Measurements from ENCODE around the gene KAZN.

Gene KAZN

DNA sequence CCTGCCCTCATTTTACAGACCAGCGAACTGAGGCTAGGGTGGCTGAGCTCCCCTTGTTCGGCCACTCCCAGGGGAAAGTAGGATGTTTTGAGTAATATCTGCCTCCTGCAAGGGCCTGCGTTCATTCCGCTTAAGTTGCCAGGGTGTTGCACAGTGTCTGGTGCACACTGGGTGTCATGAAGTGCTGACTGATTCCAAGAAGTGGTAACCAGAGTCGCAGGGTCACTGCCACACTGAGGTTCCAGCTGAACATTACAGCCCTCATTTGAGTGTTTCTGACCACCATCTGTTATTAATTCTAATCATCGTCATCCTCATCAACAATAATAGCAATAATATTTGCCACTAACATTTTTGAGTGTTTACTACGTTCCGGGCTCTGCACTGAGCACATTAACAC lies 250.6 kb downstream of the KAZN start:
- no peaks in the 10 kb centered on the region for H3K36me3 ChIP-seq (ENCODE audit: control insufficient read depth in 1 of 2, insufficient read depth in 2 of 2, low read length in 2 of 2)
- H3K9ac ChIP-seq (ENCODE audit: low read depth in 1 of 2, low read length in 2 of 2): no peak overlapping the region
- H3K27ac ChIP-seq (ENCODE audit: low read depth, low read length): no peak overlapping the region
- H3K9me3 ChIP-seq (ENCODE audit: control insufficient read depth in 1 of 2, low read length in 2 of 2): no peaks in the 10 kb centered on the region
- H3K4me3 ChIP-seq (ENCODE audit: low read depth in 1 of 2, low read length in 2 of 2): no peak overlapping the region
- no peaks in the 10 kb centered on the region for H3K27me3 ChIP-seq (ENCODE audit: control insufficient read depth in 1 of 2, insufficient read depth in 2 of 2, low read length in 2 of 2)
- no peaks in the 10 kb centered on the region for H3K4me1 ChIP-seq (ENCODE audit: control insufficient read depth in 1 of 2, insufficient read depth in 2 of 2, low read length in 2 of 2)

- Histone ChIP-seq H3K36me3 (ENCODE audit: control insufficient read depth in 1 of 2, insufficient read depth in 2 of 2, low read length in 2 of 2) (no peaks in the 10 kb centered on the region), H3K27me3 (ENCODE audit: control insufficient read depth in 1 of 2, insufficient read depth in 2 of 2, low read length in 2 of 2) (no peaks in the 10 kb centered on the region), H3K9me3 (ENCODE audit: control insufficient read depth in 1 of 2, low read length in 2 of 2) (no peaks in the 10 kb centered on the region), H3K4me3 (ENCODE audit: low read depth in 1 of 2, low read length in 2 of 2) (no peak overlapping the region), H3K4me1 (ENCODE audit: control insufficient read depth in 1 of 2, insufficient read depth in 2 of 2, low read length in 2 of 2) (no peaks in the 10 kb centered on the region), H3K9ac (ENCODE audit: low read depth in 1 of 2, low read length in 2 of 2) (no peak overlapping the region), H3K27ac (ENCODE audit: low read depth, low read length) (no peak overlapping the region)
These were observed 252.1 kb downstream of the KAZN start for GRCh38 chr1:14850563-14850962.

DNA sequence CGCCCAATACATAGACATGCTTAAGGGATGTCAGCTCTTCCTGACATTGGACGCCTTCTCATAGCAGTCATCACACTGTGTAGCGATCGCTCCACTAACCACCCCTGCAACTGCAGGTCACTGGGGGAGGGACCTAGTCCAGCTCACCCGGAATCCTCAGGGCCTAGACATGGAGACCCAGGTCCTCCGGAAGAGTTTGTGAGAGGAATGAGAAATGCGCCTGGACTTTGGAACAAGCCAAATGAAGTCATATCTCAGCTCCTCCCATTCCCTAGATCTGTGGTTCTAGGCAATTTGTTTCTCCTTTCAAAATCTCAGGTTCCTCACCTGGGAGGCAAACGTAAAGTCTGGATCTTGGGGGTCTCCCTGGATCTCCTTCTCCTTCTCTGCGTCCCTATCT lies 253.3 kb downstream of the KAZN start:
- Histone ChIP-seq H3K9ac (ENCODE audit: low read depth in 1 of 2, low read length in 2 of 2) (no peak overlapping the region), H3K36me3 (ENCODE audit: control insufficient read depth in 1 of 2, insufficient read depth in 2 of 2, low read length in 2 of 2) (no peaks in the 10 kb centered on the region), H3K27ac (ENCODE audit: low read depth, low read length) (no peak overlapping the region), H3K4me3 (ENCODE audit: low read depth in 1 of 2, low read length in 2 of 2) (no peak overlapping the region), H3K27me3 (ENCODE audit: control insufficient read depth in 1 of 2, insufficient read depth in 2 of 2, low read length in 2 of 2) (no peaks in the 10 kb centered on the region), H3K9me3 (ENCODE audit: control insufficient read depth in 1 of 2, low read length in 2 of 2) (no peaks in the 10 kb centered on the region), H3K4me1 (ENCODE audit: control insufficient read depth in 1 of 2, insufficient read depth in 2 of 2, low read length in 2 of 2) (no peaks in the 10 kb centered on the region)

GRCh38 chr1:14852291-14852690 lies 253.8 kb downstream of the KAZN start:
- no peak overlapping the region for H3K27ac ChIP-seq (ENCODE audit: low read depth, low read length)
- no peaks in the 10 kb centered on the region for H3K9me3 ChIP-seq (ENCODE audit: control insufficient read depth in 1 of 2, low read length in 2 of 2)
- no peak overlapping the region for H3K9ac ChIP-seq (ENCODE audit: low read depth in 1 of 2, low read length in 2 of 2)
- no peak overlapping the region for H3K4me3 ChIP-seq (ENCODE audit: low read depth in 1 of 2, low read length in 2 of 2)
- no peaks in the 10 kb centered on the region for H3K4me1 ChIP-seq (ENCODE audit: control insufficient read depth in 1 of 2, insufficient read depth in 2 of 2, low read length in 2 of 2)
- no peaks in the 10 kb centered on the region for H3K36me3 ChIP-seq (ENCODE audit: control insufficient read depth in 1 of 2, insufficient read depth in 2 of 2, low read length in 2 of 2)
- no peaks in the 10 kb centered on the region for H3K27me3 ChIP-seq (ENCODE audit: control insufficient read depth in 1 of 2, insufficient read depth in 2 of 2, low read length in 2 of 2)

GRCh38 chr1:14853518-14853917 lies 255.0 kb downstream of the KAZN start:
- Histone ChIP-seq H3K9ac (ENCODE audit: low read depth in 1 of 2, low read length in 2 of 2) (no peak overlapping the region), H3K36me3 (ENCODE audit: control insufficient read depth in 1 of 2, insufficient read depth in 2 of 2, low read length in 2 of 2) (no peaks in the 10 kb centered on the region), H3K4me3 (ENCODE audit: low read depth in 1 of 2, low read length in 2 of 2) (no peak overlapping the region), H3K9me3 (ENCODE audit: control insufficient read depth in 1 of 2, low read length in 2 of 2) (no peaks in the 10 kb centered on the region), H3K27ac (ENCODE audit: low read depth, low read length) (no peak overlapping the region), H3K27me3 (ENCODE audit: control insufficient read depth in 1 of 2, insufficient read depth in 2 of 2, low read length in 2 of 2) (no peaks in the 10 kb centered on the region), H3K4me1 (ENCODE audit: control insufficient read depth in 1 of 2, insufficient read depth in 2 of 2, low read length in 2 of 2) (no peaks in the 10 kb centered on the region)

DNA sequence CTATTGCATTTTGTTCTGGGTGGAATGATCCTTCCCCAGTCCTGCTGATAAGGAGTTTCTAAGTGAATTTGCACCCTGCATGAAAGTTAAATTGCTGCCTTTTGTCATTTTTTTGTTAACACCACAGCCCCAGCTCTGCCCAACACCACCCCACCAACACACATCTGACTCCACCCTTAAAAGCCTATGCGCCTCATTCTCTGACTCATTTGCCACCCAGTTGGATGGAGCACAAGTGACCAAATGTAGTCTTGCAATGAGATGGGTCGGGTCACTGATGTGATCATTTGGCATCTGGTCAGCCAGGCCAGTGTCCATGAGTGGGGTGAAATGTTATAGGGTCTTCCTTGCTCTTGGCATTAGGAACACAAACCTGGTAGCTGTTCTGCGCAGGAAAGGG lies 256.8 kb downstream of the KAZN start:
- Histone ChIP-seq H3K27me3 (ENCODE audit: control insufficient read depth in 1 of 2, insufficient read depth in 2 of 2, low read length in 2 of 2) (no peaks in the 10 kb centered on the region), H3K27ac (ENCODE audit: low read depth, low read length) (no peak overlapping the region), H3K9me3 (ENCODE audit: control insufficient read depth in 1 of 2, low read length in 2 of 2) (no peaks in the 10 kb centered on the region), H3K9ac (ENCODE audit: low read depth in 1 of 2, low read length in 2 of 2) (no peak overlapping the region), H3K4me1 (ENCODE audit: control insufficient read depth in 1 of 2, insufficient read depth in 2 of 2, low read length in 2 of 2) (no peaks in the 10 kb centered on the region), H3K36me3 (ENCODE audit: control insufficient read depth in 1 of 2, insufficient read depth in 2 of 2, low read length in 2 of 2) (no peaks in the 10 kb centered on the region), H3K4me3 (ENCODE audit: low read depth in 1 of 2, low read length in 2 of 2) (no peak overlapping the region)

DNA sequence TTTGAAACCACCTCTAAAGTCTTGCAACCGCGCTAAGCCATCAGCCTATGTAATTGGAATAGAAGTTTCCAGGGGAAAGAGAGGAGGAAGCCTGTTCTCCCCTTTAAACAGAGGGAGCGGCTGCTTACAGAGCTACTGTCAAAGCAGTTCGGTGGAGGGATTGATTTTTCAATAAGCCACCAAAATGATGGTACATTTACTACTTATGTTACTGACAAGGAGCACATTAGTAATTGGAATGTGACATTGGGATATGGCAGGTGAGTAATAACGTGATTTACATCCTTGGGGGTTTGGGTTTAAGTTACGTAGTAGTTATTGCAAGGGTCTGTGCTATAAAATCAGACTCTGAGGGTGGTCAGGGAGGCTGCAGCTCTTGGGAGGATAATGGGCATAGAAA lies 257.3 kb downstream of the KAZN start:
- no peak overlapping the region for H3K9ac ChIP-seq (ENCODE audit: low read depth in 1 of 2, low read length in 2 of 2)
- H3K4me3 ChIP-seq (ENCODE audit: low read depth in 1 of 2, low read length in 2 of 2): no peak overlapping the region
- no peaks in the 10 kb centered on the region for H3K4me1 ChIP-seq (ENCODE audit: control insufficient read depth in 1 of 2, insufficient read depth in 2 of 2, low read length in 2 of 2)
- no peaks in the 10 kb centered on the region for H3K9me3 ChIP-seq (ENCODE audit: control insufficient read depth in 1 of 2, low read length in 2 of 2)
- H3K27me3 ChIP-seq (ENCODE audit: control insufficient read depth in 1 of 2, insufficient read depth in 2 of 2, low read length in 2 of 2): no peaks in the 10 kb centered on the region
- no peaks in the 10 kb centered on the region for H3K36me3 ChIP-seq (ENCODE audit: control insufficient read depth in 1 of 2, insufficient read depth in 2 of 2, low read length in 2 of 2)
- H3K27ac ChIP-seq (ENCODE audit: low read depth, low read length): no peak overlapping the region

DNA sequence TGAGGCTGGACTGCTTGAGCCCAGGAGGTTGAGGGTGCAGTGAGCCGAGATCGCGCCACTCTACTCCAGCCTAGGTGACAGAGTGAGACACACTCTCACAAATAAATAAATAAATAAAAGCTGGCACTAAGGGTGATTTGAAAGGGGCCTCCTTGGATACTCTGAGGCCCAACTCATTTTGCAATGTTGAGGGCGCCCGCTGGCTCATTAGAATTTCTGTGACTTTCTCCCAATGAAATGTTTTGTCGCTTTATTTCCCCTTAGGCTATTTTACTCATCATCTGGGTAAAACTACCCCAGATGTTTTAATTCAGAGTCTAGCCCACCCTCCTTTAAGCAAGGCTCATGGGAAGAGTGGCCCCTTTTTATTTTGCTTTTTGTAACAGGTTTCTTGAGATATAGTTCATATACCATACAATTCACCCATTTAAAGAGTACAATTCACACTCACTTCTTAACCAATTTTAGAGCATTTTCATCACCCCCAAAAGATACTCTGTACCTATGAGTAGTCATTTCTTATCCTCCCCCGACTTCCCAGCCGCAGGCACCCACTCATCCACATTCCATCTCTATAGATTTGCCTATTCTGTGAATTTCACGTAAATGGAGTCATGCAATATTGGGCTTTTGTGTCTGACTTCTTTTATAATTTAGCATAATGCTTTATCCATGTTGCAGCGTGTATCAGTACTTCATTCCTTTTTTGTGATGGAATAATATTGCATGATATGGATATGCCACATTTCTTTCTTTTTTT lies 259.1 kb downstream of the KAZN start:
- H3K9ac ChIP-seq (ENCODE audit: low read depth in 1 of 2, low read length in 2 of 2): no peak overlapping the region
- no peak overlapping the region for H3K4me3 ChIP-seq (ENCODE audit: low read depth in 1 of 2, low read length in 2 of 2)
- H3K27ac ChIP-seq (ENCODE audit: low read depth, low read length): no peak overlapping the region
- no peaks in the 10 kb centered on the region for H3K9me3 ChIP-seq (ENCODE audit: control insufficient read depth in 1 of 2, low read length in 2 of 2)
- H3K27me3 ChIP-seq (ENCODE audit: control insufficient read depth in 1 of 2, insufficient read depth in 2 of 2, low read length in 2 of 2): no peaks in the 10 kb centered on the region
- H3K4me1 ChIP-seq (ENCODE audit: control insufficient read depth in 1 of 2, insufficient read depth in 2 of 2, low read length in 2 of 2): no peaks in the 10 kb centered on the region
- H3K36me3 ChIP-seq (ENCODE audit: control insufficient read depth in 1 of 2, insufficient read depth in 2 of 2, low read length in 2 of 2): no peaks in the 10 kb centered on the region

GRCh38 chr1:14862114-14862771 lies 263.8 kb downstream of the KAZN start:
- Histone ChIP-seq H3K9me3 (ENCODE audit: control insufficient read depth in 1 of 2, low read length in 2 of 2) (no peaks in the 10 kb centered on the region), H3K4me1 (ENCODE audit: control insufficient read depth in 1 of 2, insufficient read depth in 2 of 2, low read length in 2 of 2) (no peaks in the 10 kb centered on the region), H3K27me3 (ENCODE audit: control insufficient read depth in 1 of 2, insufficient read depth in 2 of 2, low read length in 2 of 2) (no peaks in the 10 kb centered on the region), H3K36me3 (ENCODE audit: control insufficient read depth in 1 of 2, insufficient read depth in 2 of 2, low read length in 2 of 2) (no peaks in the 10 kb centered on the region), H3K9ac (ENCODE audit: low read depth in 1 of 2, low read length in 2 of 2) (no peak overlapping the region), H3K4me3 (ENCODE audit: low read depth in 1 of 2, low read length in 2 of 2) (no peak overlapping the region), H3K27ac (ENCODE audit: low read depth, low read length) (no peak overlapping the region)

DNA sequence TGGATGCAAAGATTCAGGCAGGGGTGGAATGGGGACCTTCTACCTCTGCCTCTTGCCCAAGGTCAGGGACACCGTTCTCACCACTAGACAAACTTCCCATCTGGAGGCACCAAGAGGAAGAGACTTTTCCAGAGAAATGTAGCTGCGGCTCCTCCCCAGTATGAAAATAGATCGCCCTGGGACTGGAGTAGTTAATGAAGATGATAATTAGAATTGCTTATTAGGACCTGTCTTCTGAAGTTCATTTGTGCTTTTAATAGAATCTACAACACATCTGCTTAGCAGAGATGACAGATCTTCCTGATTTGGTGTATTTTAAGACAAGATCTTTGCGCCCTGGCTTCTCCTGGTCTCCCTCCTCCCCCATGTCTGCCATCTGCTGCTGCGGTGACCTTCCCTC lies 266.6 kb downstream of the KAZN start:
- Histone ChIP-seq H3K27ac (ENCODE audit: low read depth, low read length) (no peak overlapping the region), H3K4me3 (ENCODE audit: low read depth in 1 of 2, low read length in 2 of 2) (no peak overlapping the region), H3K4me1 (ENCODE audit: control insufficient read depth in 1 of 2, insufficient read depth in 2 of 2, low read length in 2 of 2) (no peaks in the 10 kb centered on the region), H3K36me3 (ENCODE audit: control insufficient read depth in 1 of 2, insufficient read depth in 2 of 2, low read length in 2 of 2) (no peaks in the 10 kb centered on the region), H3K27me3 (ENCODE audit: control insufficient read depth in 1 of 2, insufficient read depth in 2 of 2, low read length in 2 of 2) (no peaks in the 10 kb centered on the region), H3K9ac (ENCODE audit: low read depth in 1 of 2, low read length in 2 of 2) (no peak overlapping the region), H3K9me3 (ENCODE audit: control insufficient read depth in 1 of 2, low read length in 2 of 2) (no peaks in the 10 kb centered on the region)
